GM12891 (cell line): ENCODE data around the gene C4orf36.
"Not testable (repeated sequence)": the region's sequence is repeated elsewhere in the genome, so short reads cannot be mapped to it uniquely, and the experiment has no call there.

Experiments used
- POLR2AphosphoS5 ChIP-seq: IDR thresholded peaks from 2 replicates; pipeline ENCODE4 v1.6.1; 2011; ENCODE audit warnings: low read depth, low read length, control low read depth
- TAF1 ChIP-seq: IDR thresholded peaks from 2 replicates; pipeline ENCODE4 v1.6.1; 2011; ENCODE audit warnings: low read depth, low read length, control low read depth

DNA sequence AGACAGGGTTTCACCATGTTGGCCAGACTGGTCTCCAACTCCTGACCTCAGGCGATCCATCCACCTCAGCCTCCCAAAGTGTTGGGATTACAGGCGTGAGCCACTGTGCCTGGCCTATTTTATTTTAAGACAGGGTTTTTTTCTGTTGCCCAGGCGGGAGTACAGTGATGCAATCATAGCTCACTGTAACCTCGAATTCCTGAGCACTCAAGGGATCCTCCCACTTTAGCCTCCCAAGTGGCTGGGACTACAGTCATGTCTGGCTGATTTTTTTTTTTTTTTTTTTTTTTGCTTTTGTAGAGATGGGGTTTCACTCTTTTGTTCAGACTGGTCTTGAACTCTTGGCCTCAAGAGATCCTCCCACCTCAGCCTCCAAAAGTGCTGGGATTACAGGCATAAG, 16.8 kb downstream of the C4orf36 start:
- not testable (repeated sequence) for TF ChIP-seq POLR2AphosphoS5, TAF1
